ENCODE results near the gene FBXO31. TPM values are rescaled to one million over a fixed set of nuclear protein-coding genes. Genes with fewer than 3 reads are reported as not detected.

Gene FBXO31
- total RNA-seq, 1 donor from 2014 or later, result 34.7 TPM

DNA sequence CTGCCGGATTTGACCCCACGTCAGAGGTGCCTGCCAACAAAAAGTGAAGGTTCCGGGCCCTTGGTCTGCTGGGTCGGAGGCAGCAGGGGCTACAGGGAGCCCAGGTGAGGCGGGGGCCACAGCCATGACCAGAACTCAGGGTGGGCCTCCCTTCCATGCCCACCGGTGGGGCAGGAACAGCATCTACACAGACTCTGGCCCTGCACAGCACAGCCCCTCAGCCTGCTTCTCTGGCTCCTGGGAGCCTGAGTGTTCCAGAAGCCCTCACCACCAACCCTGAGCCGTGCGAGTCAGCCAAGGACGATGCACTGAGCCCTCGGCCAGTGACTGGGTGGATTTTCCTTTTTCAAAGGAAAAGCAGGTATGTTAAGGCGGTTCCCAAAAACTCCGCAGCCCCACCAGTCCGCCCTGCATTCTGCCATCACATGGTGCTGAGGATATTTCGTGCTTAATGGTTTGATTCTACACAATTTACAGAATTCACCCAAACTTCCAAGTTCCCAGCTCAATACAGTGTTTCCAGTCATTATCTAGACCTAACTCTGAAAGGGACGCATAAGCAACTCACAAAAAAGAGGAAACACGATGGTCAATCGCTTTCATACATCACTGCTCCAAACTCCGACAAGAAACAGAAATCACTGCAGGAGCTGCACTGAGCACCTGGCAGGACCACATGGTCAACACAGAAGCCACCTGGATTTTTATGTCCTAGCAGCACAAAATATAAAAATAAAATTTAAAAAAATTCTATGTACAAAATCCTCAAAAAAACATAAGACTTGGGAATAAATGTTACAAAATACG, 46.9 kb downstream of the FBXO31 start:
- peaks cover 15% of the 10 kb centered on the region for H3K36me3 Mint-ChIP-seq (ENCODE audit: unreplicated experiment)
- no peaks in the 10 kb centered on the region for H3K4me1 Mint-ChIP-seq (ENCODE audit: unreplicated experiment)
- no peak overlapping the region for H3K27ac Mint-ChIP-seq (ENCODE audit: unreplicated experiment)
- no peak for DNase-seq (ENCODE audit: extremely low spot score, unreplicated experiment)
- TF ChIP-seq, protein P1, sequence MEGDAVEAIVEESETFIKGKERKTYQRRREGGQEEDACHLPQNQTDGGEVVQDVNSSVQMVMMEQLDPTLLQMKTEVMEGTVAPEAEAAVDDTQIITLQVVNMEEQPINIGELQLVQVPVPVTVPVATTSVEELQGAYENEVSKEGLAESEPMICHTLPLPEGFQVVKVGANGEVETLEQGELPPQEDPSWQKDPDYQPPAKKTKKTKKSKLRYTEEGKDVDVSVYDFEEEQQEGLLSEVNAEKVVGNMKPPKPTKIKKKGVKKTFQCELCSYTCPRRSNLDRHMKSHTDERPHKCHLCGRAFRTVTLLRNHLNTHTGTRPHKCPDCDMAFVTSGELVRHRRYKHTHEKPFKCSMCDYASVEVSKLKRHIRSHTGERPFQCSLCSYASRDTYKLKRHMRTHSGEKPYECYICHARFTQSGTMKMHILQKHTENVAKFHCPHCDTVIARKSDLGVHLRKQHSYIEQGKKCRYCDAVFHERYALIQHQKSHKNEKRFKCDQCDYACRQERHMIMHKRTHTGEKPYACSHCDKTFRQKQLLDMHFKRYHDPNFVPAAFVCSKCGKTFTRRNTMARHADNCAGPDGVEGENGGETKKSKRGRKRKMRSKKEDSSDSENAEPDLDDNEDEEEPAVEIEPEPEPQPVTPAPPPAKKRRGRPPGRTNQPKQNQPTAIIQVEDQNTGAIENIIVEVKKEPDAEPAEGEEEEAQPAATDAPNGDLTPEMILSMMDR (IDR thresholded peaks at IDR 0.05), result no peak
- H3K9me3 Mint-ChIP-seq (ENCODE audit: unreplicated experiment), result no peaks in the 10 kb centered on the region
- no peak overlapping the region for H3K4me3 Mint-ChIP-seq (ENCODE audit: unreplicated experiment)
- H3K27me3 Mint-ChIP-seq (ENCODE audit: unreplicated experiment), result no peaks in the 10 kb centered on the region

DNA sequence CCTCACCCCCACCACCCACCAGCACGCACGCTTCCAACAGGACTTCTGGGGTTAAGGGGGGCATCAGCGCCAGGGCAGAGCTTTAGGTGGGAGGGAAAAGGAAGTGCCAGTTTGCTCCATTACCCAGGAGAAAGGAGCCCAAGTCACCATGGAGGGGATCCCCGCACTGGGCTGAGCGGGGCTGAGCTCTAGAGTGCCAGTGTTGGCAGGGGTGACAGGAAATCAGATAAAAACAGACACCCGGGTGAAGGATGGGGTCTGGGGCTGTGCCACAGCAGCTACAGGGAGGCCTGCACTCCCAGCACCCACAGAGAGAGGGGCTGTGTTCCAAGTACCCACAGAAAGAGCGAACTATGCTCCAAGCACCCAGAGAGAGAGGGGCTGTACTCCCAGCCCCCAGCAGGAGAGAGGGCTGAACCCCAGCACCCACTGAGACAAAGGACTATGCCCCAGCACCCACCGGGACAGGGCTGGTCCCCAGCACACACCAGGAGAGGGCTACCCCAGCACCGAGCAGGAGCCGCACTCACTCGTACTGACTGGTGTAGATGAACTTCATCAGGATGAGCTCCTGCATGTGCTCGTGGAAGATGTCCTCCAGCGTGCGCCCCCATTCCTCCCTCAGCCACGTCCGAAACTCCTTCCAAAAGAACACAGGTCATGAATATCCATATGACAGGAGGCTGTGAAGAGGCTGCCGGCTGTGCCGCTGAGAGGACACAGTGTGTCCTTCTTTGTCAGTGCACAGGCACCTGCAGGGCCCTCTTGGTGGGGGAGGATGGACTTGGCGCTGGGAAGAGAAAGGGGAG, 47.7 kb downstream of the FBXO31 start:
- Mint-ChIP-seq H3K4me3 (ENCODE audit: unreplicated experiment) (no peak overlapping the region), H3K36me3 (ENCODE audit: unreplicated experiment) (peaks cover 17% of the 10 kb centered on the region), H3K27me3 (ENCODE audit: unreplicated experiment) (no peaks in the 10 kb centered on the region), H3K9me3 (ENCODE audit: unreplicated experiment) (no peaks in the 10 kb centered on the region), H3K27ac (ENCODE audit: unreplicated experiment) (no peak overlapping the region), H3K4me1 (ENCODE audit: unreplicated experiment) (no peaks in the 10 kb centered on the region)
- no peak for DNase-seq (ENCODE audit: extremely low spot score, unreplicated experiment)
- TF ChIP-seq, protein P1 (IDR thresholded peaks at IDR 0.05), result no peak

DNA sequence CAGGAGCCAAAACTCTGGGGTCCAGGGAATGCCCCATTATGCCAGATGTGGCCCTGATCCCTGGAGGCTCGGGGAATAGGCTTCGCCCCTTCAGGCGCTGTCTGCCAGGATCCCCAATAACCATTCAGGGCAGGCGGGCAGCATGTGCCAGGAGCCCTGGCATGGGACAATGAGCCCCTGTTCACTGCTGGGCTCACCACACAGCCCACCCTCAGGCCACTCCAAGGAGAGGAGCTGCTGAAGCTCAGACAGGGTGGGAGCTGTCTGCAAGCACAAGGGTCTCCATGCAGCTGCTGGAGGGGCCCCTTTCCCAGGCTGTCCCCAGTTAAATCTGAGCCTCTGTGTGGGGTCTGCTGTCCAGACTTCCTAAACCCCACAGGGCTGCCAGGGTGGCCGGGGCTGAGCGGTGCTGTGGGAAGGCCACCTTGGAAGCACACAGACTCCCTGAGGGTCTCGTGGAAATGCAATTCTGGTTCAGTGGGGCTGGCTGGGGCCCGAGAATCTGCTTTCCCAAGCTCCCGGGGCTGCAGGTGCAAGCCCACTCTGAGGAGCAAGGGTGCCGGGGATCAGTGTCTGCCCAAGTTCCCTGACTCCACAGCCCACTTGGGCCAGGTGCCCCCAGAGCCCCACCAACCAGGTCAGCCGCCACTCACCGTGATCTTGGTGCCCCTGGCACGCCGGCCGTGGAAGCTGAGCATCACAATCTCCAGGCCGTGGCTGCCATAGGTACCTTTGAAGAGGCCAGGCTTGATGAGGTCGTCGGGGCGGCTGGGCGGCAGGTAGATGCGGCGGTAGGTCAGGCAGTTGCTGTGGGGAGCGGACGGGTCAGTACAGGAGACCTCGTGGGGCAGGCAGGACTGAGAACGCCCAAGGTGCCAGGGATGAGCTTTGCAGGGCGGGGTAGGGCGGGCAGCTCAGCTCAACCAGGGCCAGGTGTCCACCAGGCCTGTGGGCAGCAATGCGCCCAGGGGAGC, 48.6 kb downstream of the FBXO31 start:
- Mint-ChIP-seq H3K9me3 (ENCODE audit: unreplicated experiment) (no peaks in the 10 kb centered on the region), H3K36me3 (ENCODE audit: unreplicated experiment) (peaks cover 19% of the 10 kb centered on the region), H3K4me3 (ENCODE audit: unreplicated experiment) (no peak overlapping the region), H3K4me1 (ENCODE audit: unreplicated experiment) (no peaks in the 10 kb centered on the region), H3K27me3 (ENCODE audit: unreplicated experiment) (no peaks in the 10 kb centered on the region), H3K27ac (ENCODE audit: unreplicated experiment) (no peak overlapping the region)
- DNase-seq (ENCODE audit: extremely low spot score, unreplicated experiment), result no peak
- TF ChIP-seq, protein P1 (IDR thresholded peaks at IDR 0.05), result no peak

DNA sequence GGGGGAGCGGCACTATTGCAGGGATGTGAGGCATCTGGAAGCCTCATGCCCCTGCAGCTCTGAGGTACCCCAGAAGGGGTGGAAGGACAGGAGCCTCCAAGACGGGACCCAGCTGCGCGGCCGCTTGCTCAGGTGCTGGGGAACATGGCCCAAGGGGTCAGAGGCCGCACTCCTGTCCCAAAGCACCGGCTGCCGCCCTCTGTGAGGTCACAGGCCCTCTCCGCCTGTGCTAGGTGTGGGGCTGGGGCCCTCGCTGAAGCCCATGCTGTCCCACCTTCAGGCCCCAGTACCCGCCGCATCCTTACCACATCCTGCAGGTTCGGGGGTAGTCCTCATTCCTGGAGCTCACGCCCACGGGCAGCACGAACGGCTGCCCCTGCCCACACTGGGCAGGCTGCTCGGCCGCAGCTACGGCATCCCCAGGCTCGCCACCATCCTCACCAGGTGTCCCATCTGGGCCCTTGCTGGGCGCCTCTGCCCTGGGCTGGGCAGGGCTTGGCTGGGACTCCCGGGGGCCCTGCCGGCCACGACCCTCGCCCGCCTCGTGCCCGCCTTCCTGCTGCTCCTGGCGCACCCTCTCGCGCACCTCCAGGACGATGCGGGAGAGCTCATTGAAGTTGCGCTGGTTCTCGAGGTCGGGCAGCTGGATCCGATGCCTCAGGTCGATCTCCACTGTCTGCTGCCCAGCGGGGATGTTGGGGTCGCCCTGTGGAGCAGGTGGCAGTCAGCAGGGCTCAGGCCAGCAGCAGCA, 49.8 kb downstream of the FBXO31 start:
- no peak overlapping the region for H3K4me3 Mint-ChIP-seq (ENCODE audit: unreplicated experiment)
- no peak for DNase-seq (ENCODE audit: extremely low spot score, unreplicated experiment)
- H3K9me3 Mint-ChIP-seq (ENCODE audit: unreplicated experiment), result no peaks in the 10 kb centered on the region
- H3K36me3 Mint-ChIP-seq (ENCODE audit: unreplicated experiment), result peaks cover 21% of the 10 kb centered on the region
- no peak overlapping the region for H3K27ac Mint-ChIP-seq (ENCODE audit: unreplicated experiment)
- H3K4me1 Mint-ChIP-seq (ENCODE audit: unreplicated experiment), result no peaks in the 10 kb centered on the region
- no peaks in the 10 kb centered on the region for H3K27me3 Mint-ChIP-seq (ENCODE audit: unreplicated experiment)
- TF ChIP-seq, protein P1 (IDR thresholded peaks at IDR 0.05), result no peak

Measured in osteocyte (in vitro differentiated cells).